Ramos (cell line): ENCODE measurements around the gene CD101.

Experiments used
- in situ Hi-C: fragments of 300-500 bp; cut with MboI; formaldehyde crosslinking; loops from one replicate; pipeline ENCODE4 v1.14.3; 2022; ENCODE audit warnings: low sequenced_read_pairs; ENCODE audit not compliant: unreplicated experiment

CD101 gene

GRCh38 chr1:117079737-117080136 lies 78.2 kb downstream of the CD101 start:
- in situ Hi-C loops: no loop called here

DNA sequence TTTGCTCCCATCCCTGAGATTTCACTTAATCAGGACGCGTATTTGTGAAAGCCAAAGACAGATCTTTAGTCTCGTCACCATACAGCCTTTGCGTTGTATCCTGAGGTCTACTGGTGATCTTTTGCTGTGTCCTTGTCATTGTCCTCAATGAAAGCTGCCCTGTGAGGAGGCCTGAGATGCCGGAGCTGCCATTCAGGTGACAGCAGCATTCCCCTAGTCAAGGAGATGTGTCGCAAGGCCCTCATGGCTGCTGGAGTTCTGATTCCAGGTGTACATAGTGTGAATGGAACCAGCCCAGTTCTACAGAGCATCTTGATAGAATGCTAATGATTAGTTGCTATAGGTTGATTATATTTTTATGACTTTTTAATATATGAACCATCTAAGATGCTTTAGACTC lies 82.7 kb downstream of the CD101 start:
- in situ Hi-C loops: no loop called here
